ENCODE data around the gene VAMP4.
"Not testable (repeated sequence)": the region's sequence is repeated elsewhere in the genome, so short reads cannot be mapped to it uniquely, and the experiment has no call there.

Gene VAMP4

GRCh38 chr1:171748651-171749050 is 6.8 kb upstream of the VAMP4 start:
- no peak for DNase-seq

DNA sequence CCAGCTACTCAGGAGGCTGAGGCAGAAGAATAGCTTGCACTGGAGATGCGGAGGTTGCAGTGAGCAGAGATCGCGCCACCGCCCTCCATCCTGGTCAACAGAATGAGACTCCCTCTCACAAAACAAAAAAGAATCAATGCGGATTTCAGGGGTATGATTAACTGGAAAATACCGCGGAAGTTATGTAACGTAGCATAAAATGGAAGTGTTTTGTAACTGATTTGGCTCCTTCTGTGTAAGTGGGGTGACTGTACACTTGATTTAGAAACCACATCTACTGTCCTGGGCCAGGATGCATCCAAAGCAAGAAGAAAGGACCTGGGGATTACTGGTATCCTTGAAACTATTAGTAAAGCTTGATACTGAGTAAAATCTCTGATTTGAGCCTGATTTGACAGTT is 3.1 kb upstream of the VAMP4 start:
- no peak for DNase-seq

- DNase-seq = peak; percentile 10
Measured at GRCh38 chr1:171743081-171743870, 1.4 kb upstream of the VAMP4 start.

DNA sequence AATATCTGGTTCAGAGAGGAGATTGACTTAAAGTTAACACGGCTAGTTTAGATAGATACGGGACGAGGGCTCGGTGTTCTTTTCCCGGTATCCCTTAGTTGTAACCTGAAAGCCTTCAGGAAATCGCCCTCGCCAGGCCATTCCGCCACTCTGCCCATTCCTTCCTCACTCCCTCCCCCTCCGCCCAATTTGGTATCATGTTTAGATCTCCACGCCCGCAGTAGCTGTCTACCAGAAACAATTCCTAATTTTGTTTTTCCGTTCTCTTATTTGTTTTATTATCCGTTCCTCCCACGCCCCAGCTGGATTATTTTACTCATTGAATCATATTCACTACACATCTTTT is 685 bp upstream of the VAMP4 start:
- DNase-seq = no peak

GRCh38 chr1:171740987-171741871 is 636 bp downstream of the VAMP4 start:
- DNase-seq = peak; percentile 45

GRCh38 chr1:171740356-171740863 is 1.5 kb downstream of the VAMP4 start:
- no peak for DNase-seq

DNA sequence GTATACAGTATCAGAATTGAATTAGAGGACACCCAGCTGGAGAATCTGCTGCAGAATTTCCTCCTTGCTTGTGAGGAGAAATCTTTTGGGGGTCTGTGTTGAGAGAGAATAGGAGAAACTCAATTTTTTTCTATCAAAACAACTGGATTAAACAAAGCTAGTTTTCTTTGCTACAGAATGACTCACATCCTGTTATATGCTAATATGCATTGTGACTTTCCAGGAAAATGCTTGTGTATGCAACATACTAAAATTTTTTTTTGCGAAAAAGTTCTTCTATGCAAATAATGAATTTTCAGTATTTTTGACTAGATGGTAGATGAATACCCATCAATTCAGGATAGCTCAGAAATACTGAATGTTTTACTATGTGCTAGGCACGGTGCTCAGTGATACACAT is 2.2 kb downstream of the VAMP4 start:
- DNase-seq = no peak

DNA sequence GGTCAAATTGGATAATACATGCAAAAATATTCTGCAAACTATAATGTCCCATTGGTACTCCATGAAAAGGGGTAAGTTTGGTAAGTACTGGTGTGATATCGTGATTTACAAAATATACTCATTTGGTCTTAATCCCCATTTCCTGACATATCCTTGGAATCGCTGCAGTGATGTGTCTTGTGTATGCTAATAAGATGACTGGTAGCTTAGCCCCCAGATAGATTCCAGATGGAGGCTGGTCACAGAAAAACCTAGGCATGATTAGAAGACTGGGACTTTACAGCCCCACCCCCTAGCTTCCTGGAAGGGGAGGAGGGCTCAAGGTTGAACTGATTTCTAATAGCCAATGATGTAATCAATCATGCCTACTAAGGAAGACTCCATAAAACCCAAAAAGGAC is 3.0 kb downstream of the VAMP4 start:
- DNase-seq = no peak

DNA sequence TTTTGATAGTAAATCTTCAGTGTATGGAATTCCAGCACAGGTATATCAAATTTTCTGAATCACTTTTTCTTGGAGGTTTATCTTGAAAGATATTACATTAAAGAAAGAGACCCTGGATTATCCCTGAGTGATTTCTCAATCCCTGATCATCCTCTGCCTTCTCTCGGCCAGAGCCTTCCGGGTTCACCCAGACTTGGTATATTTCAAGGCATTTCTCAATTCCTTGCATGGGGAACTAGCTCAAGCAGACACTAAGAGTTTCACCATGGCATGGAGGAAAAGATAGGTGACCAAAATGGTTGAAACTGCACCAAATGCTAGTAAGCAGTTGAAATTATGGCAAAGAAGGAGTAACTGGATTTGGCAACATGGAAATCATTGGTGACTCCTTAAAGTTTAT is 5.7 kb downstream of the VAMP4 start:
- no peak for DNase-seq

DNA sequence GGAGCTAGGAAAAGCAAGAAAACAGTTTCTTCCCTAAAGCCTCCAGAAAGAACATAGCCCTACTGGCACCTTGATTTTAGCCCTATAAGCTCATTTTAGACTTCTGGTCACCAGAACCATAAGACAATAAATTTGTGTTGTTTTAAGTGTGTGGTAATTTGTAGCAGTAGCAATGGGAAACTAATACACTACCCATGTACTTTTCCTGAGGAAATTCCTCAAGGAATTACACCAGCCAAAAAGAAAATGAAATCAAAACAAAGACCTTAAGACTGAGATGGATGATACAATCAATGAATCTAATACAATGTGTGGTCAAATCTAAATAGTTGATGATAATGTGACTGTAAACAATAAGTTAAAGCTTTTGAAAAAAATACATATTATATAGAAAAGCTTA is 11.8 kb downstream of the VAMP4 start:
- no peak for DNase-seq

DNA sequence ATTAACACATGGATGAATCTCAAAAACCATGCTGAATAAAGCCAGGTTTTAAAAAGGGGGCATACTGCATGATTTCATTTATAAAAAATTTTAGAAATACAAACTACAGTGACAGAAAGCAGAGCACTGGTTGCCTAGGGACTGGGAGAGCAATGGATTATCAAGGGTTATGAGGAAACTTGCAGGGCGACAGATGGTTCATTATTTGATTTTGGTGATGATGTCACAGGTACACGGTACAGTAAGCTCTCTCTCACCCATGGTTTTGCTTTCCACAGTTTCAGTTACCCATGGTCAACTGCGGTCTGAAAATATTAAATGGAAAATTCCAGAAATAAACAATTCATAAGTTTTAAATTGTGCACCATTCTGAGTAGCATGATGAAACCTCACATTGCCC is 14.1 kb downstream of the VAMP4 start:
- DNase-seq = no peak

- DNase-seq = not testable (repeated sequence)
Measured at GRCh38 chr1:171723180-171723579, 18.7 kb downstream of the VAMP4 start.

GRCh38 chr1:171718848-171719247 is 23.0 kb downstream of the VAMP4 start:
- no peak for DNase-seq

GRCh38 chr1:171718216-171718615 is 23.6 kb downstream of the VAMP4 start:
- no peak for DNase-seq

- no peak for DNase-seq
Measured at GRCh38 chr1:171717062-171717718, 24.7 kb downstream of the VAMP4 start.

GRCh38 chr1:171716616-171717015 is 25.2 kb downstream of the VAMP4 start:
- DNase-seq = no peak

- DNase-seq = no peak
Measured at GRCh38 chr1:171715813-171716251, 26.0 kb downstream of the VAMP4 start.

DNA sequence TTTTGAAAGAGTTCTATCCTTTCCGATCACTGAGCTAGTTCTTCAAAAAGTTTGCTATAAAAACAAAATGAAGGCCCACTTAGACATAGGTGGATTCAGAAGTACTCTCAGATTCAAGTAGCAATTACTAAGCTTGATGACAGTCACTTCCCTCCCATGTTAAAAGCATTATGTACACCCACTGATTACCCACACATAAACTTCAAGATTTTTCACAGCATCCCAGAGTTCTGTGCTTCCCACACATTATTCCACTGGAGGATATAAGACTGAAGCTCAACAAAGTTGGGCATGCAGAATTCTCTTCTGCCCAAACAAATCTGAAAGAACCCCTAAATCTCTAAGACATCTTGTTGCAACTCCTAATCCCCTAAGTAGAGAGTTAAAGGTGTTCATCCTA is 29.5 kb downstream of the VAMP4 start:
- DNase-seq = no peak

- DNase-seq = no peak
Measured at GRCh38 chr1:171711643-171712042, 30.2 kb downstream of the VAMP4 start.

DNA sequence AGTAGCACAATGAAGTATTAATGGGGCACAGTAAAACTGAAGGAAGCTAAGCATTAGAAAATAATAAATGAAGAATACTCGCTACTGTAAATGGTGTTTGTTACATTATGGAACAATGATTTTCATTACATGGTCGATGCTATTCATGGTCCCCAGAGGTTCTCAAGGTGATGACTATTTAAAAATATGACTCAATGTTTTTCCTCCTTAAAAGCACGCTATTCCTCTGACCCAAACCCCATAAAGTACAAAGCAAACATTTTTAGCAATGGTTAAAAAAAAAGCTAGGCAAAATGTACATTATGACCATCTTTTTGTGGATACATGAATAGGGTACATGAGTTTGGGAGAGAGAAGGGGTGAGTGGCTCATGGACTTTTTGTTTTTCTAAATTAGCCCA is 34.3 kb downstream of the VAMP4 start:
- no peak for DNase-seq

DNA sequence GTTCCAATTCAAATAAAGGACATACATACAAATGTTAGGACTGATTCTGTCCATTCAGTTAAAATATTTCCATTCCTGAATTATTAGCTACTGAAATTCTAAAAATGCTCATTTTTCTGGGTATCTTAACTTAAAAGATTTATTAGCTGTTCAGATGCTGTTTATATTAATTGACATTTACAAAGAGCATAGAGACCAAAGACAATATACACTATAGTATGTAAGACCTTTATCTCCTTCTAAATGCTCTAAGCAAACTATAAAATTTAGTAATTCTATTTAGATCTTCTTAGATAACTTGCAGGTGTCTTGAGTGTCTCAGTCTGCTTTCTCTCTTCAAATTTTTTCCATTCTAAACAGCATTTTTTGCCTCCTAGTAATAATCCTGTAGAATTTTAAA is 39.3 kb downstream of the VAMP4 start:
- no peak for DNase-seq

- no peak for DNase-seq
Measured at GRCh38 chr1:171699531-171699930, 42.3 kb downstream of the VAMP4 start.

GRCh38 chr1:171695772-171696171 is 46.1 kb downstream of the VAMP4 start:
- not testable (repeated sequence) for DNase-seq

Data from stimulated activated CD4-positive, alpha-beta T cell treated with anti-CD3 and anti-CD28 coated beads, Interleukin-1b, Interleukin-23, amount 100 ng/mL, for 48 hours (primary cell).